ENCODE data around the gene C16orf74.

Gene C16orf74

DNA sequence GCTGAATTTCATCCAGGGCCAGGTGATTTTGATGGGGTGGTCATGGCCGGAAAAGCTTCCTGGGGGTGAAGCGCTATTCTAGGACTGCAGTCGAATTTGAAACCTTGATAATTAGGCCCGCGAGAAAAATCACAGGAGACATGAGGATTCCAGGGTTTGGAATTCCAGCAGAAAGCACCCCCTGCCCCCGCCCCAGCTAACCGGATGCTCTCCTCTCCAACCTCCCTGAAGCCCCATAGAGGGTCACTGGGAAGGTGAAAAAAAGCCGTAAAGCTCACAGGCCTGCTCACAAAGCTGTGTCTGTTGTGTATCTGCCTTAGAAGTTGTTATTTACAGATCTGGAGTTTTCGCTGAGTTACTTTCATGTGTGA is 61.0 kb downstream of the C16orf74 start:
- no peak for DNase-seq

GRCh38 chr16:85689285-85689949 is 61.5 kb downstream of the C16orf74 start:
- no peak for DNase-seq

DNA sequence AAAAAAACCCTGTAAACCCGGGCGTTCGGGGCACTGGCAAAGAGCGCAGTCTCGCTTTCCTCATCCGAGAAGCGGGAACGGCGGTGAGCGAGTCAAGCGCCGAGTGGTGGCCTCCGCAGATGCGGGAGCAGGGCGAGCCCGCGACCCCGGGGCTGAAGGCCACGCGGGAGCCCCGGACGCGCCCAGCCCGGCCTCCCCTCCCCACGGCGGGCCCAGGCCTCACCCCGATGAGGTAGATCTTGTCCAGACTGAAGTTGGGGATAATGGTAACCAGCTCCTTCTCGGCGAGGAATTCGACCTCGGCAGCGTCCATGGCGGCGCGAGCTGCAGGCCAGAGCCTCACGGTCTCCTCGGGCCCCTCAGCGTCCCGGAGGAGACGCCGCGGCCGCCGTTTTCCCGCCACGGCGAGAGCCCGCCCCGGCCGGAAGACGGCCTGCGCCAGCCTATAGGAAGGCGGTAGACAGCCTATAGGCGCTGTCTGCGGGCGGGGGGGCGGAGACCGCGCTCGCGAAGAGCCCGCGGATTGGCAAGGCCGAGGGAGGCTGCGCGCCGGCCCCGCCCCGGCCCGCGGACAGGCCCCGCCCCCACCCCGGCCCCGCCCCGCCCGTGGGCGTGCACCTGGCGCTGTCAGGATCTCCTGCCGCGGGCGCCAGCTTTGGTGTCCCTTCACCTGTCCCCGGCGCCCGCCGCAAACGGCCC is 62.2 kb downstream of the C16orf74 start, which contains the start of gene GINS2:
TSS of gene GINS2 (minus strand) at position 369 of the 699 bp plus-strand sequence. CDS start at position 313, 56 bp downstream.
- DNase-seq = peak; percentile 71

DNA sequence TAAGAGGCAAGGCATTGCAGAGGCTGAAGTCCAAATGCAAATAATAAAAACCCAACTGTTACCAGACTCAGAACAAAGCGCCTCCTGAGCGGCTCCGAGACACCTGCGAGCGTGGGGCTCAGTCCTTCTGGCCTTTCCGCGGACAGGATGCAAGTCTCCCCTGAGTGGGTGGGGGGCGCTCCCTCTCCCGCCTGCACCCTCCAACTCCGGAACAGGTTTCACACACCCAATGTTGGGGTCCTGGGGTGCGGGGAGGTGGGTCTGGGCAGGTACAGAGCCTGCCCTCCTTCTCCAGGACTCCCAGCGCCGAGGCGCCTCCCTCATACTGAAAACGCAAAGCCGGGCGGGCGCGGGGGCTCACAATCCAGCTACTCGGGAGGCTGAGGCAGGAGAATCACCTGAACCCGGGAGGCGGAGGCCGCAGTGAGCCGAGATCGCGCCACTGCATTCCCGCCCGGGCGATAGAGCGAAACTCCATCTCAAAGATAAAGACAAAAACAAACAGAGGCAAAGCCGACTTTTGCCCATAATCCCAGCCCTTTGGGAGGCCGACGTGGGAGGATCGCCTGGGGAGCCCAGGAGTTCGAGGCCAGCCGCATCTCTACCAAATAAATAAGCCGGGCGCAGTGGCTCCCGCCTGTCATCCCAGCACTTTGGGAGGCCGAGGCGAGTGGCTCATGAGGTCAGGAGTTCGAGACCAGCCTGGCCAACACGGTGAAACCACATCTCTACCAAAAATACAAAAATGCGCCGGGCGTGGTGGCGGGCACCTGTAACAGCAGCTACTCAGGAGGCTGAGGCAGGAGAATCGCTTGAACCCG is 63.0 kb downstream of the C16orf74 start:
- no peak for DNase-seq

GRCh38 chr16:85686912-85687591 is 63.8 kb downstream of the C16orf74 start:
- no peak for DNase-seq

DNA sequence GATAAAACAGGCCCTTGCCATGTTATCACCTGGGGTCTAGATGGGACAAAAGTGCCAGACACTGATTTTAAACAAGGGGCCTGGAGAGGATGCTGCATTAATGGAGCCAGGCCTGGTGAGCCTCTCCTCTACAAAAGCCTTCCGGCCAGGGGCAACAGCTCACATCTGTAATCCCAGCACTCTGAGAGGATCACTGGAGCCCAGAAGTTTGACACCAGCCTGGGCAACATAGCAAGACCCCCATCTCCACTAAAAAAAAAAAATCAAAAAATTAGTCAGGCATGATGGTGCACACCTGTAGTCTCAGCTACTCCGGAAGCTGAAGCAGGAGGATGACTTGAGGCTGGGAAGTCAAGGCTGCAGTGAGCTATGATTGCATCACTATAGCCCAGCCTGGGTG is 65.6 kb downstream of the C16orf74 start:
- DNase-seq = no peak

- DNase-seq = no peak
These were observed 67.5 kb downstream of the C16orf74 start for GRCh38 chr16:85683363-85683762.

DNA sequence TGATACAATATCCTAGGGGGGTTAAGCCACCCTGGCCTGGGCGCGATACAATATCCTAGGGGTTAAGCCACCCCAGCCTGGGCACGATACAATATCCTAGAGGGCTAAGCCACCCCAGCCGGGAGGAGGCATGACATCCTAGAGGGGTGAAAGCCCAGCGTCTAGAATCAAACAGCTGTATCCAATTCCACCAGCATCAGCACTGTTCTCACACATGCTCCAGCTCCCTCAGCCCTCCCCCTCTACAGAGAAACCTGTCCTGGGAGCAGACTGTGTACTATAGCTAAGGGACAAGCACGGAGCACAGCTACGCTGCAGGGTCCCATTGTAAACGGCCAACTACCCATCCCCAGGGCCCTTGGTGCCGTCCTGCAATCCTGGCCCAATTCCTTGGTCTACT is 68.4 kb downstream of the C16orf74 start:
- no peak for DNase-seq

- DNase-seq = no peak
These were observed 69.6 kb downstream of the C16orf74 start for GRCh38 chr16:85681255-85681654.

GRCh38 chr16:85680352-85680944 is 70.4 kb downstream of the C16orf74 start:
- no peak for DNase-seq

DNA sequence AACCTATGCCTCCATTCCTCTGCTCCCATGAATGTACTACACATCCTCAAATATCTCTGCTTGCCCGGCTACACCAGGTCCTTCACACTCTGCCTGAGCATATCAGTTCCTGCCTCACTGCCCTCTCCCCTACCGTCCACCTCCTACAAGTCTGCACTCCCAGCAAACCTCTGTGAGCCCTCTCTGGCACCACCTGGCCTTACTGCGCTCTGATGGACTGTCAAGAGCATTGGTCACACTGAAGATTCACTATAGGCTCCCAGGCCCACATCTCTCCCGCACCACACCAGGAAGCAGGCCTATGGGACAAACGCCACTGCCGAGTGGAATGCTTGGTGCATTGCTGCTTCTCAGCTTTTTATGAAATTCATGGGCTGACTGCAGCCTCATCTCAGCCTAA is 71.0 kb downstream of the C16orf74 start:
- no peak for DNase-seq

DNA sequence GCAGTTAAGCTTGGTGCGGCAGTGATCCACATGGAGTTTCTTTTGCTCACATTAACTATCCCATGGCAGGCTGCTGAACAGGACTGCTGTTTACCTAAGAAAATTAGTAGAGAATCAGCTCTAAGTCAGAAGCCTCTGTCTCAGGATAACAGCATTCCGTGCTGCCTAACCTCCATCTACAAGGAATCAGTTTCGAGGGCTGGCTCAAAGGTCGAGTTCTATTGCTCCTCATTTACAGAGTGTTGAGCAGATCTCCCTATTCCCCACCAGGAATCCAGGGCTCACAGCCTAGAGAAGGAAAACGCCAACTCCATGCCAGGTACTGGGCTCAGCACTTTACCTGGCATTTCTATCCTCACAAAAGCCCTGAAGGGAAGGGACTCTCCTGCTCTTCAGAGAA is 72.1 kb downstream of the C16orf74 start:
- DNase-seq = no peak

GRCh38 chr16:85678016-85678415 is 72.9 kb downstream of the C16orf74 start:
- DNase-seq = no peak

- no peak for DNase-seq
These were observed 73.4 kb downstream of the C16orf74 start for GRCh38 chr16:85677383-85677967.

DNA sequence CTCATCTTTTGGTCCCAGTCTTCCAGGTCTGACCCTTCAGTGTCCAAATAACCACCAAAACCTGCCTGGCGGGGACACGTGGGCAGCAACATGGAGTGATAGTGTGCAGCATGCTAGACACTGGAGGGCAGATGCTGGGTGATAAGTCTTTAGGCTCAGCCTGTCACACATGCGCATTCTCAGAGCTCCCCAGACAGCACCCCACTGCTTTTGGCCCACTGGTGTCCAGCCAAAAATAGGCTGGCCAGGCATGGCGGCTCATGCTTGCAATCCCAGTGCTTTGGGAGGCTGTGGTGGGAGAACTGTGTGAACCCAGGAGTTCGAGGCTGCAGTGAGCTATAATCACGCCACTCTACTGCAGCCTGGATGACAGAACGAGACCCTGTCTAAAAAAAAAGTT is 74.4 kb downstream of the C16orf74 start:
- DNase-seq = no peak

- no peak for DNase-seq
These were observed 75.5 kb downstream of the C16orf74 start for GRCh38 chr16:85675251-85675874.

GRCh38 chr16:85674828-85675227 is 76.1 kb downstream of the C16orf74 start:
- DNase-seq = no peak

DNA sequence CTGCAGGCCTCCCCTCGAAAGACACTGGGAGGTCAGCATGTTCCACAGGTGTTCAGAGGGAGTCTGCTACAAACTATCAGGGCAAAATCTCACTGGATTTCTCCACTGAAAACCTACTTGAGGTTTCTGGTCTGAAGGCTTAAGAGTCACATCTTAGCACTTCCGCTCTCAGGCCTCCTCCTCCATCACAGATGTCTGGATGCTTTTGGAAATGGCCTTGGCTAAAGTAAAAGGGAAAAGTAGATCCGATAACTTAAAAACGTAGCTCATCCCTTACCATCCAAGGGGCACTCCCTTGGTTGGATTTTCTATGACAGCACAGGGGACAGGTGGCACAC is 76.5 kb downstream of the C16orf74 start:
- DNase-seq = no peak

GRCh38 chr16:85673529-85674417 is 77.1 kb downstream of the C16orf74 start:
- DNase-seq = no peak

DNA sequence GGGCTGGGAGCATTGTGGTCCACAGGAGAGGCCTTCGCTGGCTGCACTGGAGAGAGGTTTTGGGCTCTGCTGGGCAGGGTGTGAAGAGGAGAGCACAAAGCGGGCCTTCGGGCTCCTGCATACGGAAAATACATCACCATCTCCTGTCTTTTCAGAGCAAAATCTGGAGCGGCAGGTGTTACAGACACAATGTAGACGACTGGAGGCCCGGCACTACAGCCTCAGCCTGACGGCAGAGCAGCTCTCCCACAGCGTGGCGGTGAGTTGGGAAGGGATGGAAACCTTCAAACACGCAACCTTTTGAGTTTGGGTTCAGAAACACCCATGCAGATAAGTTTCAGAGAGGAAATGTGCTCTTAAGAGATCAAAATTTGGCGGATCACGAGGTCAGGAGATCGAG is 80.1 kb downstream of the C16orf74 start:
- DNase-seq = no peak

All from GDM1 (cell line).